IPS-20b (cell line): ENCODE data around the gene ARID1B.

Experiments
- H3K27ac ChIP-seq: one replicate; pipeline ENCODE4 v1.5.1; 2013; ENCODE audit warnings: low read length
- H3K27me3 ChIP-seq: 2 replicates; pipeline ENCODE4 v1.6.1; 2013; ENCODE audit warnings: mild to moderate bottlenecking, low read length, inconsistent platforms; ENCODE audit not compliant: insufficient read depth
- H3K36me3 ChIP-seq: 2 replicates; pipeline ENCODE4 v1.6.1; 2013; ENCODE audit warnings: low read depth, mild to moderate bottlenecking, inconsistent platforms, low read length, moderate library complexity; ENCODE audit not compliant: insufficient read depth
- H3K4me1 ChIP-seq: 2 replicates; pipeline ENCODE4 v1.6.1; 2013; ENCODE audit warnings: mild to moderate bottlenecking, control low read depth, inconsistent platforms, low read length, moderate library complexity; ENCODE audit not compliant: insufficient read depth
- H3K4me3 ChIP-seq: 2 replicates; pipeline ENCODE4 v1.5.1; 2013; ENCODE audit warnings: mild to moderate bottlenecking, low read length, inconsistent platforms
- H3K9ac ChIP-seq: 2 replicates; pipeline ENCODE4 v1.6.1; 2013; ENCODE audit warnings: low read depth, mild to moderate bottlenecking, inconsistent platforms, low read length, moderate library complexity
- H3K9me3 ChIP-seq: 2 replicates; pipeline ENCODE4 v1.6.1; 2013; ENCODE audit warnings: mild to moderate bottlenecking, low read depth, low read length, inconsistent platforms; ENCODE audit not compliant: insufficient read depth

ARID1B gene

GRCh38 chr6:157229132-157229618 lies 452.0 kb downstream of the ARID1B start:
- Histone ChIP-seq H3K4me3 (no peak overlapping the region), H3K36me3 (no peaks in the 10 kb centered on the region), H3K9ac (no peak overlapping the region), H3K4me1 (peaks cover 9% of the 10 kb centered on the region; the same call in 1 of the 2 replicates), H3K27ac (no peak overlapping the region), H3K9me3 (no peaks in the 10 kb centered on the region), H3K27me3 (peaks cover 13% of the 10 kb centered on the region)

- Histone ChIP-seq H3K9ac (no peak overlapping the region), H3K27ac (no peak overlapping the region), H3K4me1 (peaks cover 9% of the 10 kb centered on the region; the same call in 1 of the 2 replicates), H3K36me3 (no peaks in the 10 kb centered on the region), H3K27me3 (peaks cover 19% of the 10 kb centered on the region), H3K9me3 (no peaks in the 10 kb centered on the region), H3K4me3 (no peak overlapping the region)
Measured at GRCh38 chr6:157229713-157230112, 452.5 kb downstream of the ARID1B start.

DNA sequence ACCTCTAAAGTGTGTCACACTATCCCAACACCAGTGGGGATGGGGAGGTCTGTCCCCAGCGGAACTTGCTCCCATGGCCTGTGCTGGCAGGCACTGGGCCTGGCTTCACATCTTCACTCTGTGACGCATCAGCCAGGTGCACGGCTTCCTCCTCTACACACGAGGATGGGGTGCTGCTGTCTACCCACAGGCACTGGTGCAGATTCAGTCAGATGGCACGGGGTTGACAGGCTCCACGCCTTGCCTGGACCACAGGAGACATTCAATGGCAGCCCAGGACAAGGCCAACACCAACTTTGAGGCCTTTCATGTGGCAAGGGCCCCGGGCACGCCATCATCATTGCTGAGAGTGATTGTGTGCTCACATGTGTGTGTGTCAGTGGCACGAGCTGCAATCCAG lies 453.7 kb downstream of the ARID1B start:
- H3K27me3 ChIP-seq = peaks cover 31% of the 10 kb centered on the region
- H3K27ac ChIP-seq = no peak overlapping the region
- H3K9ac ChIP-seq = no peak overlapping the region
- H3K4me3 ChIP-seq = no peak overlapping the region
- H3K36me3 ChIP-seq = no peaks in the 10 kb centered on the region
- H3K9me3 ChIP-seq = no peaks in the 10 kb centered on the region
- H3K4me1 ChIP-seq = peaks cover 9% of the 10 kb centered on the region; the same call in 1 of the 2 replicates

DNA sequence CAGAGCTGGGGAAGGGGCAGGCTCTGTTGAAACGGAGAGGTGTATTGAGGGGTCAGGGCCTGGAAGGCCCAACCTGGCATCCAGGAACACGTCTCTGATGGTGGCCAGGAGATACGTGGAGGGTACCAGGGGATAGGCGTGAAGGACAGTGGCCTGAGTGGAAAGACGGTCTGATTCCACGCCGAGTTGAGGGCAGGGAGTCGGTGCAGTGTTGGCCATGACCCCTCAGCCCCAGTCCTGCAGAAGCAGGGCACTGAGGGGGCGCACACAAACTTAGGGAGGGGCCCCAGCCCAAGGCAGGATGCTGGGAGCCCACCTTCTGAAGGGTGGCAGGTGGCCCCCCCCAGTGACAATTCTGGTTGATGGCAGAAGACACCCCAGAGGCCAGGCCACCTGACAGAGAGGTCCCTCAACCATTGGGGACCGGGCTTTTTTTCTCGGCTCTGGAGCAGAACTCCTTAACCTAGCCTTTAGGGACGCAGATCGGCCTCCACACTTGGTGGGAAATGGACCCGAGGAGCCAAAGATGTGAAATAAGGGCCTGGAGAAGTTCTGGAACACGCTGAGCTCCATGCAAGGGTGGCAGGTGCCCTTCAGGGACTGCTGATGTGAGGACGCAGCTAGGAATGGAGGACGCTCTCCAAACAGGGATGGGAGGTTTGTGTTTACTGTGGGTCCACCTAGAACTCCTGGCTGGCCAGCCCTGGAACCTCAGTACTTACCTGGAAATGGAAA lies 455.1 kb downstream of the ARID1B start:
- peaks cover 13% of the 10 kb centered on the region; the same call in 1 of the 2 replicates for H3K4me1 ChIP-seq
- no peaks in the 10 kb centered on the region for H3K36me3 ChIP-seq
- peaks cover 45% of the 10 kb centered on the region for H3K27me3 ChIP-seq
- no peak overlapping the region for H3K27ac ChIP-seq
- H3K4me3 ChIP-seq = no peak overlapping the region
- H3K9ac ChIP-seq = no peak overlapping the region
- no peaks in the 10 kb centered on the region for H3K9me3 ChIP-seq

GRCh38 chr6:157233156-157233555 lies 456.0 kb downstream of the ARID1B start:
- H3K36me3 ChIP-seq = no peaks in the 10 kb centered on the region
- H3K4me1 ChIP-seq = peaks cover 13% of the 10 kb centered on the region; the same call in 1 of the 2 replicates
- no peak overlapping the region for H3K9ac ChIP-seq
- H3K4me3 ChIP-seq = no peak overlapping the region
- no peaks in the 10 kb centered on the region for H3K9me3 ChIP-seq
- H3K27ac ChIP-seq = no peak overlapping the region
- peaks cover 53% of the 10 kb centered on the region for H3K27me3 ChIP-seq

- H3K27me3 ChIP-seq = peaks cover 56% of the 10 kb centered on the region
- H3K36me3 ChIP-seq = no peaks in the 10 kb centered on the region
- H3K27ac ChIP-seq = no peak overlapping the region
- H3K9me3 ChIP-seq = no peaks in the 10 kb centered on the region
- no peak overlapping the region for H3K9ac ChIP-seq
- H3K4me1 ChIP-seq = peaks cover 13% of the 10 kb centered on the region; the same call in 1 of the 2 replicates
- H3K4me3 ChIP-seq = no peak overlapping the region
Measured at GRCh38 chr6:157233686-157234085, 456.5 kb downstream of the ARID1B start.

GRCh38 chr6:157235600-157236039 lies 458.4 kb downstream of the ARID1B start:
- Histone ChIP-seq H3K4me1 (peaks cover 10% of the 10 kb centered on the region; the same call in 1 of the 2 replicates), H3K9ac (no peak overlapping the region), H3K27ac (no peak overlapping the region), H3K36me3 (no peaks in the 10 kb centered on the region), H3K9me3 (no peaks in the 10 kb centered on the region), H3K27me3 (peaks cover 56% of the 10 kb centered on the region), H3K4me3 (peak overlapping the region; percentile 71)

DNA sequence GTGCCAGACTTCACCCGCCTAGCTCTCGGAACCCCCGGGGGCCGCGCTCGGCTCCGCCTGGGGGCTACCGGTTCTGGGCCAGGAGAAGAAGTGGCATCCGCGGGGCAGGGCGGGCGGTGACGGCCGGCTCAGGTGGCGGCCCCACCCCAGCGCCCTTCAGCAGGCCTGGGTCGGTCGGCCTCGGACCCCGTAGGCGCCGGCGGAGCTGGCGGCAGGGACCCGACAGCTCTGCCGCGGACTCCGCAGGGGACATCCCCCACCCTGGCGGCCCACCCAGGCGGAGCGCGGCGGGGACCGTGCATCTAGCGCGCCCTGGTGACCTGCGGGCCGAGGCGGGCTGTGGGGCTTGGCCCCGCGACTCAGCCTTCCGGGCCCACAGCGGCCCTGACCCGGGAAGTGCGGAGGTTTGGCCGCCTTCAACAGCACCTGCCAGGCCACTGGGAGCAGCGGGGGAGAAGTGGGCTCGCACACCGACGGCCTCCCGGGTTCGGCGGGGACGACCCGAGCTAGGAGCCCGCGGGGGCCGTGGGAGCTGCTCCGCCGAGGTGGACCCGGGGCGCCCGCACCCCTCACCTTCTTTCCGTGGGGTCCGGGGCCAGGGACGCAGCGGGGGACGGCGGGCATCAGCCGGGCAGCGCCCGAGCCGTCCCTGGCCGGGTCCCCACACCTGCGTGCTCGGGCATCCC lies 459.0 kb downstream of the ARID1B start:
- Histone ChIP-seq H3K27me3 (peaks cover 56% of the 10 kb centered on the region), H3K4me3 (peak overlapping the region; percentile 71; the same call in 1 of the 2 replicates)

GRCh38 chr6:157238346-157238745 lies 461.2 kb downstream of the ARID1B start:
- no peak overlapping the region for H3K4me3 ChIP-seq
- H3K27me3 ChIP-seq = peaks cover 51% of the 10 kb centered on the region
- H3K9me3 ChIP-seq = no peaks in the 10 kb centered on the region
- no peaks in the 10 kb centered on the region for H3K36me3 ChIP-seq
- peaks cover 10% of the 10 kb centered on the region; the same call in 1 of the 2 replicates for H3K4me1 ChIP-seq
- no peak overlapping the region for H3K9ac ChIP-seq
- no peak overlapping the region for H3K27ac ChIP-seq

More for the DNA sequence above, 459.0 kb downstream of the ARID1B start:
- H3K27ac ChIP-seq = no peak overlapping the region
- H3K4me1 ChIP-seq = peaks cover 10% of the 10 kb centered on the region; the same call in 1 of the 2 replicates
- no peaks in the 10 kb centered on the region for H3K9me3 ChIP-seq
- H3K9ac ChIP-seq = no peak overlapping the region
- no peaks in the 10 kb centered on the region for H3K36me3 ChIP-seq

DNA sequence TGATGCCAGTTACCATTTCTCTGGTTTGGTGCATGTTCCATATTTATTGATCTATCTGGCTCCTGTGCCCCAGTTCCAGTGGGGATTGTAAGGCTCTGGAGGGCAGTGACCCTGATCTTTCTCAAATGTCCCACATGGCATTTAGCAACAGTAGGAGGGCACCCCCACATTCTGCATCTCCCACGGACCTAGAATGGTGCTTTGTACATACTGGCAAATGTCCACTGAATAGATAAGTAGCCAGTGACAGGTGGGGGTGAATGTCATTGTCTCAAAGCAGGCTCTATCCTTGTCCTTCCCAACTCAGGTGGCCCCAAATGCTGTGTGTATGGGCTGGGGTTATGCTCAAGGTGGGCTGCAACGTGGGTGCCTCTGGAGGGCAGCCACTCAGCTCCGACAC lies 462.0 kb downstream of the ARID1B start:
- Histone ChIP-seq H3K4me3 (no peak overlapping the region), H3K4me1 (peaks cover 10% of the 10 kb centered on the region; the same call in 1 of the 2 replicates), H3K9me3 (no peaks in the 10 kb centered on the region), H3K27ac (no peak overlapping the region), H3K27me3 (peaks cover 43% of the 10 kb centered on the region), H3K36me3 (no peaks in the 10 kb centered on the region), H3K9ac (no peak overlapping the region)

- no peak overlapping the region for H3K4me3 ChIP-seq
- H3K9me3 ChIP-seq = no peaks in the 10 kb centered on the region
- H3K9ac ChIP-seq = no peak overlapping the region
- no peak overlapping the region for H3K27ac ChIP-seq
- H3K36me3 ChIP-seq = no peaks in the 10 kb centered on the region
- peaks cover 38% of the 10 kb centered on the region for H3K27me3 ChIP-seq
- H3K4me1 ChIP-seq = peaks cover 10% of the 10 kb centered on the region; the same call in 1 of the 2 replicates
Measured at GRCh38 chr6:157239671-157240058, 462.5 kb downstream of the ARID1B start.
